Activated CD4-positive, CD25-positive, alpha-beta regulatory T cell treated with anti-CD3 and anti-CD28 coated beads, Interleukin-2, amount 50 U/mL, for 24 hours (primary cell): ENCODE measurements around the gene PAK2.
A peak's percentile ranks its signal among the peaks of the same experiment; 100 is the strongest.
"Not testable (repeated sequence)": the region's sequence is repeated elsewhere in the genome, so short reads cannot be mapped to it uniquely, and the experiment has no call there.

ENCODE experiments used
- ATAC-seq, 2 donors: fragments of 150-1000 bp; cut with Tn5 transposase; one replicate each; pipeline ENCODE4 v1.10.0; 2021; ENCODE audit warnings: mild to moderate bottlenecking in 1 of 2, moderate library complexity in 1 of 2

The PAK2 gene

DNA sequence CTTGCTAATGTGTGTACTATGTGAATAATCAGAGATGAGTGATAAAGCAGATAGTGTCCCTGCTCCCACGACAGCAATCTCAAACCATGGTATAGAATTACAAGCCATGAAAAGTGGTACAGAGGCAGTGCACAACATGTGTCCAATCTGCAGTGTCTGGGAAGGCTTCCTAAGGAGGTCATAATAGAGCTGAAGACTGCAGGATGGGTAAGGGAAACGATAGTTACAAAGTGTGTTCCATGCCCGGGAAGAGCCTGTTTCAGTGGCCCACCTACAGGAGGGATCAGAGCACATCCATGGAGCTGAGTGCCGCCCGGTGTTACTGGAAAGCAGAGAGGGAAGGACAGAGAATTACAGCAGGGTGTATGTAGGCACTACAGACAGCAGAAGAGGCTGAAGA lies 48.9 kb downstream of the PAK2 start:
- ATAC-seq: no peak

DNA sequence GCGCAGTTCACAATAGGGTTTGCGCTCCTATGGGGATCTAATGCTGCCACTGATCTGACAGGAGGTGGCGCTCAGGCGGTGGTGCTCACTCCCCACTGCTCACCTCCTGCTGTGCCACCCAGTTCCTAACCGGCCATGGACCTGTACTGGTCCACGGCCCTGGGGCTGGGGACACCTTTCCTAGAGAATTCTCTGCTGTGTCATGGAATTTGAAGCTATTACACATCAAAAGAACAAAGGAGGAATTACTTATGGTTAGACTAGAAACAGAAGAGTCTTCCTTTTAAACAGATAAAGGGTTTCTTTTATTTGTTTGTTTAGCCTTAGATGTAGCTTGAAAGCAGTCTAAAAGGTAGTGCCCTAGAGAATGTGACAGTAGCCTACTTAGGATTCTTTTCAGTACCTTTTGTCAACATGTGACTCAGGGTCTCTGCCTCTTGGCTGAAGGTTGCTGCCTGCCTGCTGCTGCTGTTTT lies 50.3 kb downstream of the PAK2 start:
- ATAC-seq: no peak

DNA sequence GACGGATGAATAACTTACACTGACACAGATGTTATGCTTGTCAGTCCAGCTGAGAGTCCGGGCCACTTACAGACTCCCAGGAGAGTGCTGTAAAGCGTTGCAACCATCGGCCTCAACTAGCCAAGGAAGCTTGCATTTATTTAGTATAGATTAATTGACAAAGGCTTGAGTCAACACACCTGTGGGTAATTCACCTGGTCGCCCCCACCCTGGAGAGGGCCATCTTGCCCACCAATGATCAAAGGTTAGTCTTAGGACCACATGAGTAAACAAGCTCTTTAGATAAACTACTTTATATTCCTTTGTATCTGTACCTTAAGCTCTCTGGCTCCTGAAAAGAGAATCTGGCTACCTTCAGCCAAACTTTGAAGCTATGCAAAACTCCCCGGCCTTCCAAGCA lies 51.0 kb downstream of the PAK2 start:
- ATAC-seq: no peak

DNA sequence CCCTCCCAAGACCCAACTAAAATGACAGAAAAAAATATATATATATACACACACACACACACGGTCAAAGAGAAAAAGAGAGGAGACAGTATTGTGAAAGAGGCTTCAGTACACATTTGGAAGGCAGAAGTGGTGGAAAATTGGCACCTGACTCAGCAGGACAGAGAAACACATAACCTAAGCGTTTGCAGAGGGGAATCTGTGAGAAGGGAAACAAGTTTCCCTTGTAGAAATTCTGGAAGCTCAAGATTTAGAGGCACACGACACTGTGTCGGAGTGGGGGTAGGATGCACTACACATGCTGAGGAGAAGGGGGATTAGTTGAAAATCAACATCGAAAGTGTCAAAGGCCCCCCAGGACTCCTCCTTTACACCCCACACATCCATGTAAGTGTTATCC lies 53.1 kb downstream of the PAK2 start:
- ATAC-seq: no peak

DNA sequence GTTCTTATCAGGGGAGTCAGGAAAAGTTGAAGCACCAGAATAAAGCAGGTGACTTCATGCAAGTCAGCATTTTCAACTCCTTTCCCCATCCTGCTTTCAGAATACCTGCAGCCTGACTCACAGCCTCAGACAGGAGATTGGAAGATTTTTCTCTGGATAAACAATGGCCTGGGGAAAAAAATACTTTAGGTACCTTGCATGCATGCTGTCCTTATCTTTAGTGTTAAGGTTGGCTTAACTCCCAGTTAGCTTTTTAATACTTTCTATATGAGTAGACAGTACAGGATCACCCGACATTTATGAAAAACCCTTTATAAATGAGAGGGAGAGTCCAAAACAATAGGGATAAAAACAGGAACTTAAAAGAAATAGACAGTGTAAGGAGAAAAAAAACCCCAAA lies 53.6 kb downstream of the PAK2 start:
- no peak for ATAC-seq

DNA sequence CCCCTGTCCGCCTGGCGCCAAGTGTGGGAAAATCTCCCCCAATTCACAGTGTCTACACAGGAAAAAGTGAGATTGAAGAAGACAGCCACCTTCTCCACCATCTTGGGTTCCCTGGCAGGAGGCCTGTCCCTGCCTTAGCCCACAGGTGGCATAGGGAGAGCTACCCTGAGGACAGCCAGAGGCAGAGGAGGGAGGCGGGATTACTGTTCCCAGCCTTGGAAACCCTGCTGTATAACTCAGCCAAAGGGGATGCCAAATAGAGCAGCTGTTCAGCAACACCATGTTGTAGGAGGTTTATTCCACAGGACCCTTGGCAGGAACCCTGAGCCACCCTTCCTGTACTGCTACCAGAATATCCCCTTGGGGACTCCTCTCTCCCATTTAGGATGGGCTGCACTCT lies 54.8 kb downstream of the PAK2 start:
- ATAC-seq: no peak

DNA sequence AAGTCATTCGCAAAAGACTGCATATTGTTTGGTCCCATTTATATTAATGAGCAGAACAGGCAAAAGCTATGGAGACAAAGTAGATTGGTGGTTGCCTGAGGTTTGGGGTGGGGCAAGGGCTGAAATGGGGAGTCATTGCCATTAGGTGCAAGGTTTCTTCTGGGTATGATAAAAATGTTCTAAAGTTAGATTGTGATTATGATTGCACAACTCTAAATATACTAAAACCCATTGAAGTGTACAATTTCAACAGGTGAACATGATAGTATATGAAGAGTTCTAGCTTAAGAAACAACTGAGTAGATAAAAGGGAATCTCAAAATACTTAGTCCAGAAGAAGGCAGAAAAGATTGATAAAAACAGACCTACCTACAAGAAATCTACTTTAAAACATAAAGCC lies 56.7 kb downstream of the PAK2 start:
- no peak for ATAC-seq

DNA sequence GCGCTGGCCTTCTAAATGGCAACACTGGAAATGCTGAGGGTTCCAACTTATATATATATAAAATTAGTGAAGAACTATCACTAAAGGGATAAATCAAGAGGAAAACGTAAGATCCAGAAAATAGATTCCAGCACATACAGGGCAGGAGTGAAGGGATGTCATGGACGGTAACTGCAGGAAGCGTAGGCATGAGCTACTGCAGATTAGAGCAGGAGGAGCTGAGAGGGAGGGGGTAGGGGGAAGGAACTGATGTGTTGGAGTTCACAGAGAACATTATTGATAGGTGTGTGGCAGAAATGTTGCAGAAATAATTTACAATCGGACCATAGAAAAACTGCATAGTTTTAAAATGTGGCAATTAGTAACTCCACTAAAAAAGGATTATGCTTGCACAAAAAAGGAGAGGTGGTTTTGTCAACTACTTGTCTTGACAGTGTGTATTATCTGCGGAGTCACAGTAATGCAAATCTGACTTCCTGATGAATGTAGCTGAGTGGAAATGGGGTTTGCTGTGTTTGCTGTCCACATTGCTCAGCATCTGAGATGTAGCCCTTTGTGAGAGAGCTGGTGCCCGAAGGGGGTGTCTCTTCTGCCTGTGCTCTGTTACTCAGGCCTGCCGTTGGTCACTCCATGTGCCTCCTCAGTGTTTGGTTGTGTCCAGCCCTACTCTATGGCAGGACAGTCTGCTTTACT lies 61.2 kb downstream of the PAK2 start:
- no peak for ATAC-seq

DNA sequence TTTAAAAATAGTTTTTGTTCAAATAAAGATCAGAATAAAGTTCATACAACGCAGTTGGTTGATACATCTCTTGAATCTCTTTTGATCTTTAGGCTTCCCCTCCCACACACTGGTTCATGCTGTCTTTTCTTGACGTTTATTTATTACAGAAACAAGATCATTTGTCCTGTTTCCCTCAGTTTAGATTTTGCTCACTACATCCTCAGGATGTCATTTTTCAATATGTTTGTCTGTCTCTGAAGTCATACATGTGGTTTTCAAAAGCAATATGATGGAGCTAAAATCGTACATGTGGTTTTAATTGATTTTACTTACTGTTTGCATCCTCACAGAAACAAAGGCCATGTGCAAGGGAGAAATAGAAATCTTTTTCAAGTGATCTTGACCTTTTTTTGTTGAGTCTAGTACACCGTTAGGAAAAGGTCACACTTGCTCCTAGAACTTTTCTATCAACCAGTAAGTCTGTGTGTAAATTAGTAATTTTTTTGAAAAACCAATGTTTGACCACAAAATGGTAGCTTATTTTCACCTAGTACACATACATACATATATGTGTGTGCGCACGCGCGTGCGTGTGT lies 64.3 kb downstream of the PAK2 start:
- no peak for ATAC-seq

DNA sequence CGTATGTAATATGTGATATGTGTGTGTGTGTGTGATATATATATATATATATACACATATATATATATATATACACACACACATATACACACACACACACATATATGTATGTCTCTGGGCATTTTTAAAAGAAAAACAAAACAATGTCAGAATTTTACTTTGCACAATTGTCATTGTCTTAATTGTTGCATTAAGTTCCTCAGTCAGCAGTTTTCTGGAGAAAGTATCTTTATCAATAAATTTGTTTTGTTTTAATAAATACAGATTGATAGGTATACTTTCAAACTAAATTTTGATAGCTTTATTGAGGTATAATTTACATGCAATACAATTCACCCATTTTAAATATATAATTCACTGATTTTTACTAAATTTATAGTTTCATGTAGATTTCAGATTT lies 65.1 kb downstream of the PAK2 start:
- no peak for ATAC-seq

DNA sequence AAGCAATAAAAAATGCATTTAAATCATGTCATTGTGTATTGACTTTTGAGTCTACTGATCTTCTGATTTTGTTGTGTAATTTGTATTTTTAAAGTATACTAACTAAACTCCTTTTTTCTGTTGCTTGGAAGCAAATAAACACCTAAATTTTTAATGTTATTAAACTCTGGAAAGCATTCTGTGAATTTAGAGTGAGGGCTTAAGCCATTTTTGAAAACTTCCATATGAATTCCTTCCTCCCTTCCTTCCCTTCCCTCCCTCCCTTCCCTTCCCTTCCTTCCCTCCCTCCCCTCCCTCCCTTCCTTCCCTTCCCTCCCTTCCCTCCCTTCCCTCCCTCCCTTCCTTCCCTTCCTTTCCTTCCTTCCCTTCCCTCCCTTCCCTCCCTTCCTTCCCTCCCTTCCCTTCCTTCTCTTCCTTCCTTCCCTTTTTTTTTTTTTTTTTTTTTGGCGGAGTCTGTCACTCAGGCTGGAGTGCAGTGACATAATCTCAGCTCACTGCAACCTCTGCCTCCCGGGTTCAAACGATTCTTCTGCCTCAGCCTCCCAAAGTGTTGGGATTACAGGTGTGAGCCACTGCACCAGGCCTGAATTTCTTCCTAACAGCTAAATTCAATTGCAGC lies 71.4 kb downstream of the PAK2 start:
- no peak for ATAC-seq

DNA sequence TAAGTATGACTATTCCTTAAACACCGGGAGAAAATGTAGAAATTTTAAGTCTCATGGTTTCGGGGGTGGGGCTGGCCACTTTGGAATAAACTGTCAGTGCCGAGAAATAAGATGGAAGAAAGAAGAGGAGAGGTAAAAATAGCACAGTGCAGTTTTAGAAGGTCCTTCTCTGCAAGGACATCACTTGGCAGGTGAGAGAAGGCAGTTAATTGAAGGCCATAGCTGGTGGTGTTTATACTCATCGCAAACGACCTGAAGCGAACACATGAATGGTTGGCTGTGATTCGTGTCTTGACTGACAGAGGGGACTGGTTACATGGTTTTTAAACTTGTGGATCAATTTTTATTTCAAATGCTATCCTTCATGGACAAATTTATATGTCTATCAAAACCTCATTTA lies 73.2 kb downstream of the PAK2 start:
- no peak for ATAC-seq

DNA sequence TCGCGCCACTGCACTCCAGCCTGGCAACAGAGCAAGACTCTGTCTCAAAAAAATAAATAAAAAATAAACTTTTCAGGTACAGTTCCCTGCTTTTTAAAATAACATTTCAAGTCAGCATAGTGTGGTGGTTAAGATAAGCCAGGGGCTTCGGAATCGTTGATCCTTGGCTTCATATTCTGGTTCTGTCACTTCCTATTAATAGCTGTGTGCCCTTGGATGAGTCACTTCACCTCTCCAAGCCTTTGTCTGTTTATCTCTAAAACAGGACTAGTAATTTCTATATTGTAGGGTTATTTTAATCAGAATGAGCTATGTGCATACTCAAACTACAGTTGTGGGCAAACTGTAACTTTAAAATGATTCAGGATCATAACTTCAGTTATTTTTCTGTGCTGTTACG lies 74.2 kb downstream of the PAK2 start:
- no peak for ATAC-seq

DNA sequence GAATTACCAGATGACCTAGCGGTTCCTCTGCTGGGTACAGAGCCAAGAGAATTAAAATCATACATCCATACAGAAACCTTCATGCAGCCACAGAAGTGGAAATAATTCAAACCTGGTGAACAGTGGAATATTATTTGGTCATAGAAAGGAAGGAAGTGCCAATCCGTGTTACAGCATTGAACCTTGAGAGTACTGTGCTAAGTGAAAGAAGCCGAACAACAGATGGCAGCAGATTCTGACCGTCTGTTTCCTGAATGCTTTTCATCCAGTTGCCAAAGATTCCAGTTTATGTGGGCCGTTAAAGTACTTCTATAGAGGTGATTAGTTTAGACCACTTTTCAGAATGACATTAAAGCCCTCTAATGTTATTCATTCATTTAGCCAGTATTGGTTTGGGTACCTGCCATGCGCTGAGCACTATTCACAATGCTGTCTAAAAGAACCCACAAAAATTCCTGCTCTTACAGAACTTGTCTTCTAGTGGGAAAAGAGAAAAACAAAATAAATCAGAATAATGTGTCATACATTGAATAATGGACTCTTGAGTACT lies 82.2 kb downstream of the PAK2 start:
- no peak for ATAC-seq

DNA sequence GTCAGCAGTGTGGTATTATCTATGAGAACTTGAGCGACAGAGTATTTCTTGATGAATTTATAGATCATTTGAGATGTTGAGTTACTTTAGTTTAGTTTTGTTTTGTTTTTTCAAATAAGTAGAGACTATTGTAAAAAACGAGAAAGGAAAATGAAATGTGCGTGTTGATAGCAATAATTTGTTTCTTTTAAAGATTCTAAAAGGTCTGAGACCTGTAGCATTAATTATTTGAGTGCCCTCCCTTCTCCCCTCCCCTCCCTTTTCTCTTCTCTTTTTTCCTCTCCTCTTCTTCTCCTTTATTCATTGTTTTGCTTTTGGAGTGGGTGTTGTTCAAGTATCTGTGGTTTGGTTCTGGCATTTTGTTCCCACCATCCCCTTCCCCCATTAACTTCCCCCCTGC lies 90.0 kb downstream of the PAK2 start:
- not testable (repeated sequence) for ATAC-seq

DNA sequence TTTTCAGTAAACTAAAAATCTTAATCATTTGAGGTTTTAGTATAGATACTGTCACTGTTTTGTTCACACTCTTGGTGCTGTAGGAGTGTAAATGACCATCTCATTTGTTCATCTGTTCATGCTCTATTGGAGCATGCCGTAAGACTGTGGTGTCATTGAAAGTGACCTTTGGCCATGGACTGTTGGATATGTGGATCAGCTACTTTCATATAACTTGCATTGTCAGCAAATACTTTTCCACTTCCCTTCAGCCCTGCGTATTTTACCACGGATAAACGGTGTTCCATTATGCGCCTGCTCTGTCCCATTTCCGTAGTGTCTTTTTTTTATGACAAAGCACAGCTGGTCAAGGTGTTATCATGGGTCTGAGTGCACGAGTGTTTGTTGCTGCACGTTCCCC lies 95.4 kb downstream of the PAK2 start:
- no peak for ATAC-seq

DNA sequence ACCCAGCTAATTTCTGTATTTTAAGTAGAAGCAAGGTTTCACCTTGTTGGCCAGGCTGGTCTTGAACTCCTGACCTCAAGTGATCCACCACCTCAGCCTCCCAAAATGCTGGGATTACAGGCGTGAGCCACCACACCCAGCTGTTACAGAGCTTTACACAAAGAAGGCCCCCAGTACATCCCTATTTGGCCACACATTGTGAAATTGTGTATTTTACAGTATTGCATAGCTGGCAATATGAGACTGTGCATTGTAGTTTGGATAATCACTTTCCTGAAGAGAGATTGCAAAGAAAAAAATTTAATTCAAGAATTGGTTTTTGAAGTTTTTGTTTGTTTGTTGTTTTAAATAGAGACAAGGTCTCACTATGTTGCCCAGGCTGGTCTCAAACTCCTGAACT lies 97.0 kb downstream of the PAK2 start:
- not testable (repeated sequence) for ATAC-seq

DNA sequence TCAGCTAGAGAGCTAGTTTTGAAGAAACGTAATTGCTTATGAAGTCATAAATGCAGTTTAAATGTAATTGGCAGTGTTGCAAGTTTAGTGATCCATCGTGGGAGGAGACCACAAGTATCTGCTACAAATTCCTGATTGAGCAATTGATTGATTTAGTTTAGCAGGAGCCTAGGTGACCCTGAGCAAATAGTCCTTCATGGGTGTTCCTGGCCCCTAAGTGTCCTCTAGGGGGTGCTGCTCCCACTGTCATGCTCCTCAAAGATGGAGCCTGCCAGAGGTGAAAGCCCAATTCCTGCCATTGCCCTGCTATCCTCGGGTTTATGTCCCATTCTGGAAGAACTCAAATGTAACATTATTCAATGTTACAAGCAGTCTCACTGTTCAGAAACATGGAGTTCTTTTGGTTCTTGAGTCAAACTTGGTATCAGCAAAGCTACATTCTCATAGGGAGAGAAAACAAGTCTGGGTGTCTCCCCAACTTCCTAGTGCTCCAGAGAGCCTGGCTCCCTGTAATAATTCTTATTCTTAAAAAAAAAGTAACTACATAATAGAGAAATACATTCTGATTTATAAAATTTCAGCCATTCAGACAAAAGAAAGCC lies 98.3 kb downstream of the PAK2 start:
- peak; percentile 86 to 87 for ATAC-seq

DNA sequence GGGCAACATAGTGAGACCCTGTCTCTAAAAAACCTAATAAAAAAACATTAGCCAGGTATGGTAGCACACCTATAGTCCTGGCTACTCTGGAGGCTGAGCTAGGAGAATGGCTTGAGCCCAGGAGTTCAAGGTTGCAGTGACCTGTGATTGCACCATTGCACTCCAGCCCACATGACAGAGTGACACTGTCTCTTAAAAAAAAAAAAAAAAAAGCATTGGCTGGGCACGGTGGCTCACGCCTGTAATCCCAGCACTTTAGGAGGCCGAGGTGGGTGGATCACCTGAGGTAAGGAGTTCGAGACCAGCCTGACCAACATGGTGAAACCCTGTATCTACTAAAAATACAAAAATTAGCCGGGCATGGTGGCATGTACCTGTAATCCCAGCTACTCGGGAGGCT lies 99.7 kb downstream of the PAK2 start:
- ATAC-seq: not testable (repeated sequence)

DNA sequence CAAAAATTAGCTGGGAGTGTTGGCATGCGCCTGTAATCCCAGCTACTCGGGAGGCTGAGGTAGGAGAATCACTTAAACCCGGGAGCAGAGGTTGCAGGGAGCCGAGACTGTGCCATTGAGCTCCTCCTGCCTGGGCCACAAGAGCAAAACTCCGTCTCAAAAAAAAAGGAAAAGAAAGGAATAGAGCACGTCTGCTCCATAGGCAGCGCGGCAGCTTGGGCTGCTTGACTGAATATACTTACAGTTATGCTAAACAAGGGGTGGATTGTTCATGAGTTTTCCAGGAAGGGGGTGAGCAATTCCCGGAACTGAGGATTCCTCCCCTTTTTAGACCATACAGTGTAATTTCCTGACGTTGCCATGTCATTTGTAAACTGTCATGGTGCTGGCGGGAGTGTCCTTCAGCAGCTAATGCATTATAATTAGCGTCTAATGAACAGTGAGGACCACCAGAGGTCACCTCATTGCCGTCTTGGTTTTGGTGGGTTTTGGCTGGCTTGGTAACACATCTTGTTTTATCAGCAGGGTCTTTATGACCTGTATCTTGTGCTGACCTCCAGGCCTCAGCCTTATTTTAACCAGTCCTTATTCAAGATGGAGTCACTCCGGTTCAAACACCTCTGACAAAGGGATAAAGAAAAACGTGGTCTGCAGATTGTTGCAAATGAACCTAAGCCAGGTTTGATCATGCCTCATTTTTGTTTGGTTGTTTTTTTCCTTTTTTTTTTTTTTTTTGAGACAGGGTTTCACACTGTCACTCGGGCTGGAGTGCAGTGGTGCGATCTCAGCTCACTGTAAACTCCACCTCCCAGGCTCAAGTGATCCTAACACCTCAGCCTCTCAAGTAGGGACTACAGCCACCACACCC lies 103.1 kb downstream of the PAK2 start:
- no peak for ATAC-seq

DNA sequence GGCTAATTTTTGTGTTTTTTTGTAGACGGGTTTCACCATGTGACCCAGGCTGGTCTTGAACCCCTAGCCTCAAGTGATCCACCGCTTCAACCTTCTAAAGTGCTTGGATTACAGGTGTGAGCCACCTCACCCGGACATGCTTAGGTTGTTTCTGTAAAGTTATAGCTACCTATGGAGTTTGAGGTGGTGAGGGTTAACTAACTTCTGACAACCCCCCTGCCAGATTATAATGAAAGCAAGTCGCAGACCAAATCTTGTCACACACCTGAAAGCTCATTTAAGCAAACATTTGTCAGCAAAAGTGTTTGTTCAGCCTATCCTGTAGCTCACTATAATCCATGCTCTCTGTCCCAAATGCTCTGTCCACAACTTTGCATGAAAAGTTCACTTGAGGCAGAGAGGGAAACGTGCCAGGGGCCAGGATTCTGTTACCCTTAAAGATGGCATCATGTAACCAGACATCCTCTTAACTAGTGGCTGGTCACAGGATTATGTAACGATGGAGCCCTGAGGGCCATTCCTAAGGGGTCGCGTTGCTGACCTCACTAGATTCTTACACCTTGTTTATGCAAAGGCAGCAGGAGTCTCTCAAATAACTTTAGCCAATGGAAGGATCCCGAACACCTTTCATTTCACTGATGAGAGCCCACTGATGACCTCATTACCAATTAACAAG lies 103.9 kb downstream of the PAK2 start:
- no peak for ATAC-seq
